Peyer's patch (tissue), 4 donors: ENCODE data around the gene TCAP.

Experiments used
- POLR2A ChIP-seq, 2 donors: fragments of 450-650 bp; IDR thresholded peaks; one replicate each; pipeline ENCODE4 v1.5.1; 2017; ENCODE audit warnings: antibody characterized with exemption in 2 of 2, mild to moderate bottlenecking in 2 of 2, moderate library complexity in 2 of 2
- TF ChIP-seq, protein P1 (sequence below), 6 experiments: fragments of 450-650 bp in 4 of 6; fragments of 200-600 bp in 2 of 6; sonication (generic) in 1 of 6; IDR thresholded peaks; one replicate each; pipeline ENCODE4 v1.5.1; 2017 to 2019; ENCODE audit warnings: antibody characterized with exemption in 6 of 6, mild to moderate bottlenecking in 3 of 6, moderate library complexity in 1 of 6

DNA sequence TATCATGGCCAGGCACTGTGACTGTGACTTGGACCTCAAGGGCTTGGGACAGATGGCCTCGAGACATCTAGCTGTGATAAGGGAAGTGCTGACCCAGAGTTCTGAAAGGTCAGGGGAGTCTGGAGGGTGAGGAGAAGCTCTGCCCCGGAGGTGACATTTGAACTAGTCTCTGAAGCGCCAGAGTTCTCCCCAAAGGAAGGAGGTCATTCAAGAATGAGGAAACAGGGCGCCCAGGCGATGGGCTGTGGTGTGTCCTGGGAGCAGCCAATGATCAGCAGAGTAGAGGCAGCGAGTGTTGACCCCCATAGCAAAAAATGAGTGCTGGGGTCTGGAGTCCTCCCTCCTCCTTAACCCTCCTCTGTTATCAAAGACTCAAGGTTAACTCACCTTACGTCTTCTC is 23.3 kb upstream of the TCAP start:
- no peak for TF ChIP-seq POLR2A (IDR thresholded peaks at IDR 0.05)
- TF ChIP-seq, protein P1, sequence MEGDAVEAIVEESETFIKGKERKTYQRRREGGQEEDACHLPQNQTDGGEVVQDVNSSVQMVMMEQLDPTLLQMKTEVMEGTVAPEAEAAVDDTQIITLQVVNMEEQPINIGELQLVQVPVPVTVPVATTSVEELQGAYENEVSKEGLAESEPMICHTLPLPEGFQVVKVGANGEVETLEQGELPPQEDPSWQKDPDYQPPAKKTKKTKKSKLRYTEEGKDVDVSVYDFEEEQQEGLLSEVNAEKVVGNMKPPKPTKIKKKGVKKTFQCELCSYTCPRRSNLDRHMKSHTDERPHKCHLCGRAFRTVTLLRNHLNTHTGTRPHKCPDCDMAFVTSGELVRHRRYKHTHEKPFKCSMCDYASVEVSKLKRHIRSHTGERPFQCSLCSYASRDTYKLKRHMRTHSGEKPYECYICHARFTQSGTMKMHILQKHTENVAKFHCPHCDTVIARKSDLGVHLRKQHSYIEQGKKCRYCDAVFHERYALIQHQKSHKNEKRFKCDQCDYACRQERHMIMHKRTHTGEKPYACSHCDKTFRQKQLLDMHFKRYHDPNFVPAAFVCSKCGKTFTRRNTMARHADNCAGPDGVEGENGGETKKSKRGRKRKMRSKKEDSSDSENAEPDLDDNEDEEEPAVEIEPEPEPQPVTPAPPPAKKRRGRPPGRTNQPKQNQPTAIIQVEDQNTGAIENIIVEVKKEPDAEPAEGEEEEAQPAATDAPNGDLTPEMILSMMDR (IDR thresholded peaks at IDR 0.05), result no peak
